ENCODE measurements around the gene ATP1A1.

Gene ATP1A1

GRCh38 chr1:116345843-116346242 lies 27.2 kb upstream of the ATP1A1 start:
- peak; percentile 54 for DNase-seq

- no peak for DNase-seq
These were observed 25.9 kb upstream of the ATP1A1 start for GRCh38 chr1:116346943-116347673.

- no peak for DNase-seq
These were observed 25.3 kb upstream of the ATP1A1 start for GRCh38 chr1:116347696-116348095.

- DNase-seq, result no peak
These were observed 22.9 kb upstream of the ATP1A1 start for GRCh38 chr1:116350097-116350645.

GRCh38 chr1:116351914-116352313 lies 21.1 kb upstream of the ATP1A1 start:
- DNase-seq, result no peak

GRCh38 chr1:116352349-116352813 lies 20.7 kb upstream of the ATP1A1 start:
- no peak for DNase-seq

GRCh38 chr1:116353155-116353554 lies 19.9 kb upstream of the ATP1A1 start:
- no peak for DNase-seq

- no peak for DNase-seq
These were observed 17.0 kb upstream of the ATP1A1 start for GRCh38 chr1:116356067-116356466.

GRCh38 chr1:116356673-116357072 lies 16.4 kb upstream of the ATP1A1 start:
- DNase-seq, result no peak

- DNase-seq, result no peak
These were observed 15.6 kb upstream of the ATP1A1 start for GRCh38 chr1:116357487-116357886.

- no peak for DNase-seq
These were observed 13.8 kb upstream of the ATP1A1 start for GRCh38 chr1:116359060-116359830.

GRCh38 chr1:116359871-116360270 lies 13.2 kb upstream of the ATP1A1 start:
- no peak for DNase-seq

- no peak for DNase-seq
These were observed 12.4 kb upstream of the ATP1A1 start for GRCh38 chr1:116360429-116361173.

- DNase-seq, result no peak
These were observed 11.4 kb upstream of the ATP1A1 start for GRCh38 chr1:116361648-116362047.

- DNase-seq, result no peak
These were observed 11.0 kb upstream of the ATP1A1 start for GRCh38 chr1:116362050-116362449.

- peak; percentile 8 for DNase-seq
These were observed 7.7 kb upstream of the ATP1A1 start for GRCh38 chr1:116365353-116365780.

GRCh38 chr1:116365857-116366256 lies 7.2 kb upstream of the ATP1A1 start:
- DNase-seq, result no peak

GRCh38 chr1:116367256-116367945 lies 5.6 kb upstream of the ATP1A1 start:
- no peak for DNase-seq

- DNase-seq, result no peak
These were observed 4.8 kb upstream of the ATP1A1 start for GRCh38 chr1:116368241-116368640.

- DNase-seq, result no peak
These were observed 2.9 kb upstream of the ATP1A1 start for GRCh38 chr1:116370181-116370580.

GRCh38 chr1:116371752-116372151 lies 1.3 kb upstream of the ATP1A1 start:
- DNase-seq, result no peak

GRCh38 chr1:116372191-116372590 lies 853 bp upstream of the ATP1A1 start:
- DNase-seq, result no peak
